ENCODE data around the gene NUTF2.
"Not testable (repeated sequence)": the region's sequence is repeated elsewhere in the genome, so short reads cannot be mapped to it uniquely, and the experiment has no call there.

Gene NUTF2

DNA sequence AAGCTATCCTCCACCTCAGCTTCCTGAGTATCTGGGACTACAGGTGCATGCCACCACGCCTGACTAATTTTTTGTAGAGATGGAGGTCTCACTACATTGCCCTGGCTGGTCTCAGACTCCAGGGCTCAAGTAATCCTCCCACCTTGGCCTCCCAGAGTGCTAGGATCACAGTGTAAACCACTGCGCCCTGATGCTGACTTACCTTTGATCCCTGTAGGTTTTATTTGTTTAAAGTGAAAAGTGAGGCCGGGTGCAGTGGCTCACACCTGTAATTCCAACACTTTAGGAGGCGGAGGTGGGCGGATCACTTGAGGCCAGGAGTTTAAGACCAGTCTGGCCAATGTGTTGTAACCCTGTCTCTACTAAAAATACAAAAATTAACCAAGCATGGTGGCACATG is 55.0 kb downstream of the NUTF2 start:
- TF ChIP-seq, protein P1, sequence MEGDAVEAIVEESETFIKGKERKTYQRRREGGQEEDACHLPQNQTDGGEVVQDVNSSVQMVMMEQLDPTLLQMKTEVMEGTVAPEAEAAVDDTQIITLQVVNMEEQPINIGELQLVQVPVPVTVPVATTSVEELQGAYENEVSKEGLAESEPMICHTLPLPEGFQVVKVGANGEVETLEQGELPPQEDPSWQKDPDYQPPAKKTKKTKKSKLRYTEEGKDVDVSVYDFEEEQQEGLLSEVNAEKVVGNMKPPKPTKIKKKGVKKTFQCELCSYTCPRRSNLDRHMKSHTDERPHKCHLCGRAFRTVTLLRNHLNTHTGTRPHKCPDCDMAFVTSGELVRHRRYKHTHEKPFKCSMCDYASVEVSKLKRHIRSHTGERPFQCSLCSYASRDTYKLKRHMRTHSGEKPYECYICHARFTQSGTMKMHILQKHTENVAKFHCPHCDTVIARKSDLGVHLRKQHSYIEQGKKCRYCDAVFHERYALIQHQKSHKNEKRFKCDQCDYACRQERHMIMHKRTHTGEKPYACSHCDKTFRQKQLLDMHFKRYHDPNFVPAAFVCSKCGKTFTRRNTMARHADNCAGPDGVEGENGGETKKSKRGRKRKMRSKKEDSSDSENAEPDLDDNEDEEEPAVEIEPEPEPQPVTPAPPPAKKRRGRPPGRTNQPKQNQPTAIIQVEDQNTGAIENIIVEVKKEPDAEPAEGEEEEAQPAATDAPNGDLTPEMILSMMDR (IDR thresholded peaks at IDR 0.05; ENCODE audit: low read depth, low read length), result no peak
- in situ Hi-C loops (cut with HindIII; ENCODE audit: low sequenced_read_pairs), result no loop called here

DNA sequence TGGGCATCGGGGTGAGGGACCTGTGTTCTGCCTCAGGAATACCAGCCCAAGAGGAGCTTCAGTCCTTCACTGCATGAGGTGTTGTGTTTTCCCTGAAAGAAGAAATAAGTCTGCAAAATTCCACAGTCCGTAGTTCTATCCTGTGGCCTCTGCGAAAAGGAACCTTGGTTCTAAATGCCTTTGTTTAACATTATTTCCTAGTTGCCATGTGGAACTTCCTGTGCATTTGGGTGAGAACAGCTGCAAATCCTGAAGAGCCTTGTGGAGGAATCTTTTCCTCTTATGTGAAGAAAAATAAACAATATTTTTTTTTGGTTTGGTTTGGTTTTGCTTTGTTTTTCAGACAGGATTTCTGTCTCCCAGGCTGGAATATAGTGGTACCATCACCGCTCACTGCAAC is 56.1 kb downstream of the NUTF2 start:
- H3K4me3 ChIP-seq (ENCODE audit: low read depth, low read length), result no peak overlapping the region
- no peak for DNase-seq (ENCODE audit: low read depth, low spot score)
- TF ChIP-seq, protein P1 (IDR thresholded peaks at IDR 0.05; ENCODE audit: low read depth, low read length), result no peak
- in situ Hi-C loops (cut with HindIII; ENCODE audit: low sequenced_read_pairs), result no loop called here

More for the DNA sequence above, 55.0 kb downstream of the NUTF2 start:
- H3K4me3 ChIP-seq (ENCODE audit: low read depth, low read length), result no peak overlapping the region
- no peak for DNase-seq (ENCODE audit: low read depth, low spot score)

DNA sequence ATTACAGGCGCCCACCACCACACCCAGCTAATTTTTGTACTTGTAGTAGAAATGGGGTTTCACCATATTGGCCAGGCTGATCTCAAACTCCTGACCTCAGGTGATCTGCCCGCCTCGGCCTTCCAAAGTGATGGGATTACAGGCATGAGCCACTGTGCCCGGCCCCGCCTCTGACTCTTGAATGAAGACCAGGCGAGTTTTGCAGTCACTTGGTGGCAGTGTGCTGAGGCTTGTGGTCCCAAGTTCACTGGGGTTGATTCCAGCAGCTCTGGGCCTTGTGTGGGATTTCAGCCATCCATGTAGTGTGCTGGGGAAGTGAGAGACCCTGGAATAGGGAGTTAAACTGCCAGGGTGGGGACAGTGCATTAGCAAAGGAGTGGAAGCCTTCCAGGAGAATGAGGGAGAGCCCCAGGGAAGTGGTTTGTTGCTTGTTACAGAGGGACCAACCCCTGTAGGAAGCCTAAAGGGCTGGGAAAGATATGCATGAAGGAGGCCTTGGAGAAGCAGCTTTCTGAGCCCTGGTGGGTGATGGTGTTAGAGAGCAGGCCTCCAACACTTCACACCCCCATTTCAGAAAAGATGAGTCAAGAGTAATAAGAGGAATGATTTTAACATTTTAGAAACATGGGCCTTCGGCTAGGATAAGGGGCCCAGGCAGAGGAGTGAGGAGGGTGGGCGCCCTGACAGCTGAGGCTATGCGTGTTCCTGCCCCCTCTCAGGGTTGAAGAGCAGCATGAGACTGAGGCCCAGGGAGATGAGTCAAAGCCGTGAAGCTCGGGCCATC is 60.9 kb downstream of the NUTF2 start:
- in situ Hi-C loops (cut with HindIII; ENCODE audit: low sequenced_read_pairs), result no loop called here
- TF ChIP-seq, protein P1 (IDR thresholded peaks at IDR 0.05; ENCODE audit: low read depth, low read length), result no peak
- no peak for DNase-seq (ENCODE audit: low read depth, low spot score)
- no peak overlapping the region for H3K4me3 ChIP-seq (ENCODE audit: low read depth, low read length)

- TF ChIP-seq, protein P1 (IDR thresholded peaks at IDR 0.05; ENCODE audit: low read depth, low read length), result no peak
- in situ Hi-C loops (cut with HindIII; ENCODE audit: low sequenced_read_pairs), result no loop called here
- DNase-seq (ENCODE audit: low read depth, low spot score), result no peak
- H3K4me3 ChIP-seq (ENCODE audit: low read depth, low read length), result no peak overlapping the region
These were observed 62.5 kb downstream of the NUTF2 start for GRCh38 chr16:67909056-67909742.

DNA sequence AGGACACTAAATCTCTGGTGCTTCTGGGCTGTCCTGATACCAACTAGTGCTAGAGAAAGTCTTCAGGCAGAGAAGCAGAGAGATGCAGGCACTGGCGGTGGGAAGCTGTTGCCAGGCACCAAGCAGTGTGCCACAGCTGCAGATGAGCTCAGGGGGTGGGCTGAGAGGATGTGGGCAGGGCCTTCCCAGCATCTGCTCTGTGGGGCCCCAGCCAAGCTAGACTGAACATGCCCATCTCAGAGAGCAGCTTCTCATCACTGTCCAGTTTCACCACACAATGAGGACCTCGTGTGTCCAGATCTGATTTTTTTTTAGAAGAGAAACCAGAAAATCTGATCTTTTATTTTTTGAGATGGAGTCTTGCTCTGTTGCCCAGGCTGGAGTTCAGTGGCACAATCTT is 63.4 kb downstream of the NUTF2 start:
- TF ChIP-seq, protein P1 (IDR thresholded peaks at IDR 0.05; ENCODE audit: low read depth, low read length), result no peak
- DNase-seq (ENCODE audit: low read depth, low spot score), result peak; percentile 73
- in situ Hi-C loops (cut with HindIII; ENCODE audit: low sequenced_read_pairs), result no loop called here
- H3K4me3 ChIP-seq (ENCODE audit: low read depth, low read length), result no peak overlapping the region

- H3K4me3 ChIP-seq (ENCODE audit: low read depth, low read length), result no peak overlapping the region
- TF ChIP-seq, protein P1 (IDR thresholded peaks at IDR 0.05; ENCODE audit: low read depth, low read length), result no peak
- DNase-seq (ENCODE audit: low read depth, low spot score), result no peak
- in situ Hi-C loops (cut with HindIII; ENCODE audit: low sequenced_read_pairs), result no loop called here
These were observed 68.2 kb downstream of the NUTF2 start for GRCh38 chr16:67914758-67915495.

- DNase-seq (ENCODE audit: low read depth, low spot score); in situ Hi-C loops (cut with HindIII; ENCODE audit: low sequenced_read_pairs); H3K4me3 ChIP-seq (ENCODE audit: low read depth, low read length): not testable (repeated sequence)
These were observed 68.7 kb downstream of the NUTF2 start for GRCh38 chr16:67915496-67915769.

All from astrocyte of the spinal cord (primary cell).